ENCODE measurements around the gene LCLAT1. TPM values are rescaled to one million over a fixed set of nuclear protein-coding genes. Genes with fewer than 3 reads are reported as not detected.
A peak's percentile ranks its signal among the peaks of the same experiment; 100 is the strongest.
"Not testable (repeated sequence)": the region's sequence is repeated elsewhere in the genome, so short reads cannot be mapped to it uniquely, and the experiment has no call there.

LCLAT1 gene
- total RNA-seq, 1 experiment from 2014 or later = 36.0 TPM

GRCh38 chr2:30611583-30611982, 164.5 kb downstream of the LCLAT1 start:
- no peak for DNase-seq (ENCODE audit: low read depth)
- in situ Hi-C loops (cut with HindIII; ENCODE audit: low pct_unique_long_range_greater_than_20kb, low sequenced_read_pairs) = no loop called here

DNA sequence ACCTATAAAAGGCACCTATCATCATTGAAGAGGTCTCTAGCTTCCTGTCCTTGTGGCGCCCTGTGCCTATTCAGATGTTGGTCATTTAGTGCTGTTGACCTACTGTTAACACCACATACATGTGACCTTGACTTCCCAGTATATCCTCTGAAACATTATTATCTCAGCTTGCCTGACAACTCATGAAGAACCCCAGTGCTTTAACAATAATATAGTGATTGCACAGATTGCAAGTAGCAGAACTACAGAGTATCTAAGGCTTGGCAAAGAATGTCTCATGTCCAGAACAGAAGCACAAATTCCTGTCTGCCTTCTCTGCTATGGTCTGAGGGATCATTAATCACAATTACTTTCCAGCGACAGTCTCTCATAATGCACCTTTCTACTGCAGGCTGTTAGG, 165.3 kb downstream of the LCLAT1 start:
- in situ Hi-C loops (cut with HindIII; ENCODE audit: low pct_unique_long_range_greater_than_20kb, low sequenced_read_pairs) = no loop called here
- DNase-seq (ENCODE audit: low read depth) = no peak

GRCh38 chr2:30613001-30613400, 166.0 kb downstream of the LCLAT1 start:
- no peak for DNase-seq (ENCODE audit: low read depth)
- in situ Hi-C loops (cut with HindIII; ENCODE audit: low pct_unique_long_range_greater_than_20kb, low sequenced_read_pairs) = no loop called here

DNA sequence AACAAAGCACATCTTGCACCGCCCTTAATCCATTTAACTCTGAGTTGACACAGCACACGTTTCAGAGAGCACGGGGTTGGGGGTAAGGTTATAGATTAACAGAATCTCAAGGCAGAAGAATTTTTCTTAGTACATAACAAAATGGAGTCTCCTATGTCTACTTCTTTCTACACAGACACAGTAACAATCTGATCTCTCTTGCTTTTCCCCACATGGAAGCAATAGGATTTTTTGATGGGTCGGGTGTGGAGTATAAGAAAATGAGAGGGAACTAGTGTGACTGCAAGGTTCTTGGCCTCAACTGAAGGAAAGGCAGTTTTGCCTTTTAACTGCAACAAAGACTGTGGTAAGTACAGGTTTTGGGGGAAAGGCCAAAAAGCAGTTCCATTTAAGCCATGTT, 167.2 kb downstream of the LCLAT1 start:
- DNase-seq (ENCODE audit: low read depth); in situ Hi-C loops (cut with HindIII; ENCODE audit: low pct_unique_long_range_greater_than_20kb, low sequenced_read_pairs): not testable (repeated sequence)

DNA sequence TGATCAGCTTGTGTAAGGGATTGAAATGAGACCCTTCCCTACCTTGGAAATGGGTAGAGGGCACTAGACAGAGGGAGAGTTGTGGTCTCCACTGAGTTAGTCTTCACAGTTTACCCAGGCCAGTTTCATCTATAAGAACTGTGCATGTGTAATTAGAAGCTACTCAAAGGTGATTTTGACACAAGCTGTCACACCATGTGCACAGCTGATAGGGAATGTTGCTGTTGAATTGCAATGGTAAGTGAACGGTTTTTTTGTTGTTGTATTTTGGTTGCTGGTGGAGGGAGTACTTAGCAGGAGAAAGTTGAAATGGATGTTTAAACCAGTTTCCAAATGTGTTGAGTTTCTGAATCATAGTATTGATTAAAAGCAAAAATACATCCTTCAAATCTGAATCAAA, 168.9 kb downstream of the LCLAT1 start:
- DNase-seq (ENCODE audit: low read depth) = no peak
- in situ Hi-C loops (cut with HindIII; ENCODE audit: low pct_unique_long_range_greater_than_20kb, low sequenced_read_pairs) = no loop called here

- no peak for DNase-seq (ENCODE audit: low read depth)
- in situ Hi-C loops (cut with HindIII; ENCODE audit: low pct_unique_long_range_greater_than_20kb, low sequenced_read_pairs) = no loop called here
Measured at GRCh38 chr2:30620102-30620501, 173.1 kb downstream of the LCLAT1 start.

DNA sequence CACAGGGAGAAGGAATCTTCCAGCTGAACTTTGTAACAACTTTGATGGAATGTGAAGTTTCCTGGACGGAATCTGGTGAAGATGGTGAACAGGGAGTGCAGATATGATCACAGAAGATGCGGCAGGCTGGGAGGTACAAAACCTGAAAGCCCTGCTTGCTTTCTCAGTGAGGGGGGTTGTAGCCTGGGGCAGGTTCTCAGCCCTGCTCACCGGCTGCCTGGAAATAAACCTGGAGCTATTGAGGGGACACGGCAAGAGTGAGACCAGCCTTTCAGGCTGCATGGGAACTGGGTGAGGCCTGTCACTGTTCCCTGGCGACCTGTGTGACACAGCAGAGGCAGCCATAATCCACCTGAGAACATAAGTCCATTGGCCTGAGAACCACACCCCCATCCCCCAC, 174.8 kb downstream of the LCLAT1 start:
- in situ Hi-C loops (cut with HindIII; ENCODE audit: low pct_unique_long_range_greater_than_20kb, low sequenced_read_pairs) = no loop called here
- DNase-seq (ENCODE audit: low read depth) = no peak

GRCh38 chr2:30622452-30622851, 175.4 kb downstream of the LCLAT1 start:
- no peak for DNase-seq (ENCODE audit: low read depth)
- in situ Hi-C loops (cut with HindIII; ENCODE audit: low pct_unique_long_range_greater_than_20kb, low sequenced_read_pairs) = no loop called here

DNA sequence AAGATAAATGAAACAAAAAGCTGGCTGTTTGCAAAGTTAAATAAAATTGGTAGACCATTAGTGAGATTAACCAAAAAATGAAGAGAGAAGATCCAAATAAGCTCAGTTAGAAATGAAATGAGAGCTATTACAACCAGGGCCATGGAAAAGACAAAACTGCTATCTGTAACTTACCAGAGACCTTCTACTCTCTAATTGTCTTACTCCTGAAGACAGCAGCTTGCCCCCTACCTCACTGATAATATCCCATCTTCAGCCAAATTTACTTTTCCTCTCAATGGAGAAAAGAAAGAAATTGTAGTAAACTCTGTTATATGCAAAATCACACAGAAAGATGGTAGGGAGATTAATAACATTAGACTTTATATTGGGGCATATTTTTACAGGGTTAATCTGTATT, 178.2 kb downstream of the LCLAT1 start:
- DNase-seq (ENCODE audit: low read depth) = no peak
- in situ Hi-C loops (cut with HindIII; ENCODE audit: low pct_unique_long_range_greater_than_20kb, low sequenced_read_pairs) = no loop called here

DNA sequence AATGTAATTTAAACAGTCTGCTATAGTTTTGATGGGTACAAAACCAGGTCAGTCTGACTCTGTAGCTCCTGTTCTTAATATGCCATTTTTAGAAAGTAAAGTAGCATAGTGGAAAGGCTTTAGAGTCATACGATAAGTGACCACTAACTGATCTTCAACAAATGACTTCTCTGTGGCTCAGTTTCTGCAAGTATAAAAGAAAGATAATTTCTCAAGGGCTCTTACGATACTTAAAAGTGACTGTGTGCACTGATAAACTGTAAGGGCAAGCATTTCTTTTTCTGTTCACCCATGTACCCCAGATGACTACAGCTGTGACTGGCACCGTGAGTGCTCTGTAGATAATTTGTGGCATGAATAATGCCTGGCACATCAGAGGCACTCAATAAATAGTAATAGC, 178.7 kb downstream of the LCLAT1 start:
- DNase-seq (ENCODE audit: low read depth) = no peak
- in situ Hi-C loops (cut with HindIII; ENCODE audit: low pct_unique_long_range_greater_than_20kb, low sequenced_read_pairs) = no loop called here

DNA sequence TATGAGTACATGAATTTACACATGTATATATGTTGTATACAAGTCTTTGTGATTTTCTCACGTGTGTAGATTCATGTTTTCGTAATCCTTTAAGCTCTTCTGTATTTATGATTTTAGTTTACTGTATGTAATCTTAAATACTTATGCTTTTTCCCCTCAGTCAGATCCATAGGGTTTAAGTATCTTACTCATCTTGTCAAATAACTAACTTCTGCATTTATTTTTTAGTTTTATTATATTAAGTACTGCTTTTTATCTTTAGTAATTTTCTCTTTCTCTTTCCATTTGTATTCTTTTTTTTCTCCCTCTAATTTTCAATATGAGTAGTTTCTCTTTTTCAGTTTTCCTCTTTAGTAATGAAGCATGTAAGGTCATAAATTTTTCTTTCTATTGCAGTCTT, 179.4 kb downstream of the LCLAT1 start:
- DNase-seq (ENCODE audit: low read depth) = no peak
- in situ Hi-C loops (cut with HindIII; ENCODE audit: low pct_unique_long_range_greater_than_20kb, low sequenced_read_pairs) = no loop called here

- no peak for DNase-seq (ENCODE audit: low read depth)
- in situ Hi-C loops (cut with HindIII; ENCODE audit: low pct_unique_long_range_greater_than_20kb, low sequenced_read_pairs) = no loop called here
Measured at GRCh38 chr2:30627151-30627550, 180.1 kb downstream of the LCLAT1 start.

GRCh38 chr2:30628341-30628740, 181.3 kb downstream of the LCLAT1 start:
- DNase-seq (ENCODE audit: low read depth) = peak; percentile 48
- in situ Hi-C loops (cut with HindIII; ENCODE audit: low pct_unique_long_range_greater_than_20kb, low sequenced_read_pairs) = no loop called here

DNA sequence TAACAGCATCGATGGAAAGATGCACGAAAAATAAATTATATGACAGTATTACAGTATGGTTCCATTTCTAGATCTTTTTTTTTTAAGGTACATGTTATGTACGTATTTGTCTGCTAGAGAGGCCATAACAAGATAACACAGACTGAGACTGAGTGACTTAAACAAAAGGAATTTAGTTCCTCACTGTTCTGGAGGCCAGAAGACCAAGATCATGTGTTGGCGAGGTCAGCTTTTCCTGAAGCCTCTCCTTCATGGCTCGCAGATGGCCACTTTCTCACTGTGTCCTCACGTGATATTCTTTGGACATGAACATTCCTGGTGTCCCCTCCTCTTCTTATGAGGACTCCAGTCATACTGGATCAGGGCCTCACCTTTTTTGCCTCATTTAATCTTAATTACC, 182.8 kb downstream of the LCLAT1 start:
- in situ Hi-C loops (cut with HindIII; ENCODE audit: low pct_unique_long_range_greater_than_20kb, low sequenced_read_pairs) = no loop called here
- no peak for DNase-seq (ENCODE audit: low read depth)

- DNase-seq (ENCODE audit: low read depth) = no peak
Measured at GRCh38 chr2:30631051-30631671, 184.1 kb downstream of the LCLAT1 start.

GRCh38 chr2:30633039-30633438, 186.0 kb downstream of the LCLAT1 start:
- in situ Hi-C loops (cut with HindIII; ENCODE audit: low pct_unique_long_range_greater_than_20kb, low sequenced_read_pairs) = no loop called here
- DNase-seq (ENCODE audit: low read depth) = no peak

More at GRCh38 chr2:30631051-30631671, 184.1 kb downstream of the LCLAT1 start:
- in situ Hi-C loops (cut with HindIII; ENCODE audit: low pct_unique_long_range_greater_than_20kb, low sequenced_read_pairs) = no loop called here

- in situ Hi-C loops (cut with HindIII; ENCODE audit: low pct_unique_long_range_greater_than_20kb, low sequenced_read_pairs) = no loop called here
- no peak for DNase-seq (ENCODE audit: low read depth)
Measured at GRCh38 chr2:30636311-30636710, 189.3 kb downstream of the LCLAT1 start.

GRCh38 chr2:30639836-30640235, 192.8 kb downstream of the LCLAT1 start:
- DNase-seq (ENCODE audit: low read depth) = no peak
- in situ Hi-C loops (cut with HindIII; ENCODE audit: low pct_unique_long_range_greater_than_20kb, low sequenced_read_pairs) = no loop called here

- DNase-seq (ENCODE audit: low read depth) = no peak
- in situ Hi-C loops (cut with HindIII; ENCODE audit: low pct_unique_long_range_greater_than_20kb, low sequenced_read_pairs) = no loop called here
Measured at GRCh38 chr2:30641765-30642345, 194.8 kb downstream of the LCLAT1 start.

GRCh38 chr2:30643013-30643412, 196.0 kb downstream of the LCLAT1 start:
- in situ Hi-C loops (cut with HindIII; ENCODE audit: low pct_unique_long_range_greater_than_20kb, low sequenced_read_pairs); DNase-seq (ENCODE audit: low read depth): not testable (repeated sequence)
